Keratinocyte (primary cell): ENCODE data around the gene POLR1A.

Experiments
- CTCF ChIP-seq, 3 experiments: IDR thresholded peaks in 1 of 3; conservative IDR thresholded peaks in 1 of 3; optimal IDR thresholded peaks in 1 of 3; 2 replicates in 2 of 3; 3 replicates in 1 of 3; pipeline versions ENCODE3 to v1.5.1; 2011; ENCODE audit warnings: low read length in 3 of 3, mild to moderate bottlenecking in 3 of 3, moderate library complexity in 2 of 3, control low read depth in 1 of 3, inconsistent platforms in 1 of 3; ENCODE audit not compliant: insufficient read depth in 2 of 3; ENCODE audit errors: extremely low read depth in 1 of 3
- EZH2 ChIP-seq: IDR thresholded peaks from one replicate; pipeline ENCODE4 v1.6.1; 2012; ENCODE audit warnings: inconsistent platforms, mild to moderate bottlenecking, low read length, moderate library complexity

- TF ChIP-seq CTCF (optimal IDR thresholded peaks at IDR 0.05 in 1 of 3, IDR thresholded peaks at IDR 0.05 in 1 of 3, conservative IDR thresholded peaks at IDR 0.05 in 1 of 3; ENCODE audit: extremely low read depth in 1 of 3, insufficient read depth in 2 of 3, low read length in 3 of 3) (no peak), EZH2 (no peak)
Measured at GRCh38 chr2:85994421-85994777, 111.3 kb downstream of the POLR1A start.
